Muscle of back (tissue), 11 donors: ENCODE data around the gene LRP2. TPM values are rescaled to one million over a fixed set of nuclear protein-coding genes. Genes with fewer than 3 reads are reported as not detected.

ENCODE experiments used
- DNase-seq, 3 donors: peaks; one replicate each; pipeline versions ENCODE4 v3.0.0 to v3.0.0-alpha.2; 2013
- polyA plus RNA-seq, 10 donors: library from polyadenylated mRNA; unstranded; fragments of 120-200 nt; gene quantifications; one replicate each; pipeline ENCODE4 v1.2.1, GENCODE V29; 2013; ENCODE audit not compliant: insufficient read length in 10 of 10

LRP2 gene
- polyA plus RNA-seq, 10 donors: 0.03 to 0.84 (median 0.13) TPM

DNA sequence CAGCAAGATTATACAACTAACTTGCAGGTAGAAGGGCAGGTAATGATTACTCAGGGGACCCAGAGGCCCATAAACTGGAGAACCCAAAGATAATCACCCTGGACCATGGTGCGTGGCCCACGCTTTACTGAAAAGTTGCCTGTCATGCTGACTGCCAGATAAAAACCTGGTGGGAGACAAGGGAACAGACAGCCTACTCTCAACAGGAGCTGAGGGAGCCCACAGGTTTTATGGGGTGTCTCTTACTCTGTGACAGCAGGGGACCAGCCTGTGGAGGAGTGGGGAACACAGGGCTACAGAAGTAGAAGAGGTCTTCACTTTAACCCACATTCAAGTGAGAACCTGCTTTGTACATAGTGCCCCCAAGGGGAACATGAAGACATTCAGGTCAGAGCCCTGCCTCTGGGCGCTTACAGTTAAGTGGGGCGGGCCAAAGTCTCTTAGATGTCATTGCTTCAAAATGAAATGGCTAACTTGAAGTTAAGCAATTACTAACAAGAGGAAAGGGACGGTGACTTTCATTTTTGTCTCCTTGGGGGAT is 232.6 kb downstream of the LRP2 start:
- DNase-seq: no peak

DNA sequence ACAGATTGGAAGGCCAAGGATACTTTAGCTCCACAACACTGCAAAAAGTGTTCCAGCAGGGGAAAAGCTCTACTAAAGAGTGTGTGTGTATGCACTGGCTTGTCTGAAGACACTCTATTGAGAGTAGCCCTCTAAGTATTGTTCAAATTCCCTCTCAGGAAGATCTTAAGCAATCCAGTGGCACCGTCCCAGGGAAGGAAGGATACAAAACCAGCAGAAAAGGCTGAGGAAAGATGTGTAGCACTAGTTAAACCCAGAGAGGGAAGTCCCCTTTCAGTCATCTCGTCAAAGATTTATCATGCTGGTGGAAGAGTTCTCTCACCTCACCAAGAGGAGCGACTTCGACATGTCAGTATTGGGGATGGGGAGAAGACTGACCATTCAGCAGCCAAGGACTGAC is 242.5 kb downstream of the LRP2 start:
- no peak for DNase-seq

DNA sequence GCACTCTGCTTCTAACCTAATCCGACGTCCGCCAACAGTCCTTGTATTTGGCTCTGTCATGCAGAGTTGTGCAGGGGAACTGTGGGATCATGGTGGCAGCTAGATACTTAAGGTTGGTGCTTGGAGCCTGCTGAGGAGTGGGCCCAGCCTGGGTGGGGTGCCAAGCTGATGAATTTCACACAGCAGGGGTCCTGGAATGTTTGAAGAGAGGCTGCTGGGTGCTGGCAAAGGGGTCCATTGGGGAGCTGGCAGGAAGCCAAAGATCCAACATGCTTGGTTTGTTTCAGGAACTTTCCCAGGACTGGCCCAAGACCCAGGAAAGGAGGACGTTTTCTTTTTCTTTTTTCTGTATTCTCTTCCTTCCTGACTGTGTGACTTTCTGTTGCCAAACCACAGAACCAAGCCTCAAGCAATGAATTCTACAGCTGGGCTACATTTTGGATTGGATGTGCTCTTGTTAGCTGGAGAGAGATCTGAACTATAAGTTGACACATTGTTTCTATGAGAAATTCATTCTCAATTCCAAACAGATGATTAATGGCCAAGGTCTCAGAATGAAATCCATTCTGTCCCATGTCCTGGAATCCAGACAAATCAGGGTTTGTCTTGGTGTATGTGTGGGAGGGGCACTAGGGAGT is 243.1 kb downstream of the LRP2 start:
- DNase-seq: peak in 1 of 3 donors; percentile 21

DNA sequence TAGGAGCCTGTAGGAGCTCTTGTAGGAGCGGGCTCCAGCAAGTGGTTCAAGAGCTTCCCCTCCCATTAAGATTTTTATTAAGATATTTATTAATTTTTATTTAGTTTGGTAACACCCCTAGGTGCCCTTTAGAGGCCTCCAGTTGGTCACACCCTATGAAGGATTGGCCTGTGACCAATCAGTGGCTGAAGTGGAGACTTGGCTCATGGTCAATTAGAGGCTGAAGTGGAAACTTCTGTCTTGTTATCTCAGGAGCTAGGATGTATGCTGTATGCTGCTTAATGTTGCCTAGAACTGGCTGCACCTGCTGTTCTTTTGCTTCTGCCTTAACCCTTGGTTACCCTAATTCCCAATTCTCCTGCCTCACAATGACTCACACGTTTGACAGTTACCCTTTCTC is 244.3 kb downstream of the LRP2 start:
- no peak for DNase-seq

DNA sequence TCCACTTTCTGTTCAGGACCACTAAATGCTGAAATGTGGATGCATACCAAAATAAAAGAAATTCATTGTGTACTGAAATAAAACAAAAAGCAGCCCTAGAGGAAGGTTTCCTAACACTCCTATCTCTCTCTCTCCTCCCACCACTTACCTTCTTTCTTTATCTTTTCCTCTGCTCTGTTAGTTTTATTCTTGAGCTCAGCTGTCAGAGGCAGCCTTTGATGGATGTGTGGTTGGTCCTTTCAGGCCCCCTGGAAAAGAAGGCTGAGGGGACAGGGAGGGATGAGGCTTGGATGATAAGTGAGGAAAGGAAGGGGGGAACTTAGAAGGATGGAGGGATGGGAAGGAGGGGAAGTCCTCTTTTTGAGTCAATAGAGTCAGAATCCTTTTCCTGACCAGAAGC is 245.3 kb downstream of the LRP2 start:
- DNase-seq: no peak

DNA sequence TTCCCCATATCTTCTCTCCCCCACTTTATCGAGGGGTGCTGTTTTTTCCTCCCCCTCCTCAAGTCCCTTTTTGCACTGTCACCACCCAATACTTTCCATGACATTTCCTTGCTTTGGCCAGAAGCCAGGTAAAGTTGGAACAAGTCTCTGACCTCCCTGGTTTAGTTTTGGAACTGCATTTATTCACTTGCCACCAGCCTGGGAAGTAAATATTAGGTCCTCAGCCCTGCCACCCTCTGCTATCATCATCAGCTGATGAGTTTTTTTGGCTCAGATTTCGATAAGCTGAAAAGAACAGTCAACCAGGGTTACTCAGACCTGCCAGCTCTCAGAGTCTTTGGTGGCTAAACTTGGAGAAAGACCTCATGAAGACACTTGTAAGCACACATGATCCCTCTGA is 246.0 kb downstream of the LRP2 start:
- no peak for DNase-seq

DNA sequence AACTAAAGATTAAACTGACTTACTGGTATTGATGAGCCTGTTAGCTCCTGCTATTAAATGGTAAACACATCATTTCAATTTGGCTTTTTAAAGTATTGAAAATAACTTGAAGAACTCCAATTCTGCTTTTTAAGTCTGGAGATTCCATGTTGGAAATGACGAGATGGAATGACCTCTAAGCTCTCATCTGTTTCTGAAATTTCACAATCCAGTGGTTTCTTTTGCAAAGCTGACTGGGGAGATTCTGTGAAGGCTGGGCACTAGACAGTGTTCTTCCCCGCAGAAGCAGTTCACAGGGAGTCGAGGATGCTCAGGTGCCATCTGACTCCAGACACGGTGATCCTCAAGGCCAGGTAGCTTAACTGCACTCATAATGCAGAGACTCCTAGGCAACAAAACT is 248.3 kb downstream of the LRP2 start:
- DNase-seq: no peak

DNA sequence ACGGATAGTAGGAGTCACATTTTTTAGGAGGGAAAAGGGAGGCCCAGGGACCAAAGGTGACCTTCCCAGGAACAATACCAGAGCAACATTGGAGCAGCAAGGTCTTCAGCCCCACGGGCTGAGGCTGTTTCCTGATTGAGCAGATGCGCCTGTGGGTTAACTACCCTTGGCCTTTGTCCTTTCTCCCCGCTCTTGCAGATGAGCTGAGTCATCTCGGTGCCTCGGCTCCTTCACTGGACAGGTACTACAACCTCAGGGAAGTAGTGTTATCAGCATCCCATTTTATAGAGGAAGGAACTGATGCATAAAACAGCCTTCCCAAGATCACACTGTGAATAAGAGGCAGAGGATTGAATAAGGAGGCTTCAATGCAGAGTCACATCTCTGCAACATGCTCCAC is 249.5 kb downstream of the LRP2 start:
- DNase-seq: no peak

DNA sequence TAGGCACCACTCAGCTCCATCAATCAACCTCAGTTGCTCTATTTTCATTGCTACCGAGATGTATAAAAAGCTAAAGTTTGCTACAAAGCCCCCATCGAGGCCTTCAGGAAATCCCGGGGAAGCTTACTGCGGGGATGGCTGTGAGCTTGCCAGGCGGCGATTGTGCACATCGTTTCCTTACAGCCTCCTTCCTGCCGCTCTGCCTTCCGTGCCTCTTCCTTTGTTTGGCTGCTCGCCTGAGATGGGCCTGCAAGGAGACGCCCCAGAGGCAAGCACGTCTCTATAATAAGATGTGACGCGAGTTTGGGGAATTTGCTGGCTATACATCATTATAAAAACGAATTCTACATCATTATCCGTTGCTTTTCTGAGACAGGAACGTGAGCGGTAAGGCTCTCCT is 251.4 kb downstream of the LRP2 start:
- no peak for DNase-seq

DNA sequence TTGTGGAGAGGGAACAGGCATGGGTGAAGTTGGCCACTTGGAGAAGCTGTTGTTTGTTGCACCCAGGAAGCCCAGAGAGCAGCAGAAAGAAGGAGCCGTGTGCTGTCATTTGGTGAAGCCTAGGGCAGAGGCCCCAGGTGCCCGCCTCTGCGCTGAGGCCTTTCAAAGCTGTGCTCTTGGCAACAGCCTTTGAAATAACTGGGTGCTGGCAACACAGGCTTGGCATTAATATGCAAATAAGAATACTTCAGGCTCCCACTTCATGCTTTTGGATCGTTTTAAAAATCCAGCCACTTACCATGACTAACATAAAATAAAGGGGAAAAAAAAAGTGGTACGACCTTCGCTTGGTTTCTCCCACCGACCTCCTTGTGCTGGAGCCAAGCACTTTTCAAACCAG is 251.9 kb downstream of the LRP2 start:
- no peak for DNase-seq

DNA sequence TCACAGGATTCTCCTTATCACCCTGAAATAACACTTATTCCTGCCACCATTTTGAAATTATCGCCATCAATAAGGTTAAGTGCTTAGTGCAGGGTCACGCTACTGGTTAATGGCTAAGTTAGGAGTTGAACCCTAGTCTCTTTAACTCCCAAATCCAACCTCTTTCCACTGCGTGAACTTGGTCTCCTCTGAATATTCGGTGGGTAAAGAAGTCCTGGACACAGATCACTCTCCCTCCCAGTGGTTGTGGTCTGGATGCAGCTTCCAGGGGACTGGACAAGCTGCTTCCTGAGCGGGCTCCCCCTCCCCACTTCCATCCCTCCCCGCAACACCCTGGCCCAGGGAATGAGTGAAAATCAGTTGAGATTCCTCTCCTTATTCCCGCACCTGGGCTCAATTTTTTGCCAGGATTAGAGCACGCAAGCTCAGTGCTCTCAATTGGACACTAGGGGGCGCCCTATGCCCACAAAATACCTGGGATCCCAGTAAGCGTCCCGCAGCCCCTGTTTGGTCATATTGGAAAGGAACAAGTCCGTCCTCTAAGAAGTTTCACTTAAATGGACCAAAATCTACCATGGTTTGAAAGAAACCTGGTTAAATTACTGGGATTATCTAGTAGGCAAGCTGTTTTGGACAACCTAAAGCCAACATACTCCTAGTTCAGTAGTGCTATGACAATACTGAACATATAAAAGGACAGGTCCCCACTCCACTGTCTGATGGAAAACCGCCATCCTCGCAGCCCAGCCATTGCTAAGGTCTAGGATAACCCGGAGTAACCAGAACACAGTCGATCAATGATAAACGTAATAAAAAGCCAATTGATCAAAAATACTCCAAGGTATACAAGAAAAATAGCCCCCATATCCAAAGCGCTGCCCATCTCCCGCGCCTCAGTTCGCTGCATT is 252.6 kb downstream of the LRP2 start:
- peak; percentile 57 to 81 (median 78) for DNase-seq

DNA sequence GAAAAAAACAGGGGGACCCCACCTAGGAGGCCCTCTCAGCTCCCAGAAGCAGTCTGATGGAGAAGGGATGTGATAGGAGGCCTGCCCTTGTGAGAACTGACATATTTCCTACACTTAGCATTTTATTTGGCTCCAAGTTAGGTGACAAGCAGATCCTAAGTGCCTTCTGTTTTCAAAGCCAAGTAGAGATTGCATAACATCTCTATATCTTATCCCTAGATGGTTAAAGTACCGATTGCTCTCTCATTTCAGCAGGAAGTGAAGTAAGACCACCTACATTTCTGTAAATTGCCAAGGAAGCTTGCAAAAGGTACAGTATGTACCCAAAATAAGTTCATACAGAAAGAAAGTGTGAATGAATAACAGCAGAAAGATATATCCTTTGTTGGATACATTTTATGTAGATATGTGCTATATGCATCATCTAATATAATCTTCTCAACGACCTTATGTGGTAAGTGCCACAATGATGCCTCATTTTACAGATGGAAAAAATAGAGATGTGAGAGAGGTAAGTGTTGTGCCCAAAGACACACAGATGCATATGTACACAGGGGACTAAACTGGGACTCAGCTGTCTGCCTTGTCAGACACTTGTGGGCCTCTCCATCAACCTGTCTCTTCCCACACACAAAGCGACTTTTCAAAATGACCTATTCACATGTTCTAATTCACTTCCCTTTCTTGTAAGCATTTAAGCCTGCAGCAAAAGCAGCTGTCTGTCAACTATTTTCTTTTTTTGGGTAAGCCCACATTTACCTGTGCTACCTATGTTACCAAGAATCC is 254.0 kb downstream of the LRP2 start:
- no peak for DNase-seq

DNA sequence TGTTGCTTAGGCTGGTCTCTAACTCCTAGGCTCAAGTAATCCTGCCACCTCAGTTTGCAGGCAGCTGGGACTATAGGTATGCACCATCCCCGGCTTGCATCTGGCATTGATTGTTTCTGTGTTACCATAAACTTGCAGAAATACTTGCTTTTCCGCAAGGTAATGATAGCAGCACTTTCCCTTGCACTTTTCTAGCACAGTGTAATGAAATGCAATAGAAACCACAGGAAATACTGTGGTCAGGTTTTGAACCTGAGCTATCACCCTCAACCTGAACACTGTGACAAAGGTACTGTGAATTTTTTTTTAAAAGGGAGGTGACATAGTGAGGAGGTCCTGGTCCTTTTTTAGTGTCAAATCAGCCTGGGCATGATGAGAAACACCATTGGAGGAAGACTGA is 254.7 kb downstream of the LRP2 start:
- no peak for DNase-seq

DNA sequence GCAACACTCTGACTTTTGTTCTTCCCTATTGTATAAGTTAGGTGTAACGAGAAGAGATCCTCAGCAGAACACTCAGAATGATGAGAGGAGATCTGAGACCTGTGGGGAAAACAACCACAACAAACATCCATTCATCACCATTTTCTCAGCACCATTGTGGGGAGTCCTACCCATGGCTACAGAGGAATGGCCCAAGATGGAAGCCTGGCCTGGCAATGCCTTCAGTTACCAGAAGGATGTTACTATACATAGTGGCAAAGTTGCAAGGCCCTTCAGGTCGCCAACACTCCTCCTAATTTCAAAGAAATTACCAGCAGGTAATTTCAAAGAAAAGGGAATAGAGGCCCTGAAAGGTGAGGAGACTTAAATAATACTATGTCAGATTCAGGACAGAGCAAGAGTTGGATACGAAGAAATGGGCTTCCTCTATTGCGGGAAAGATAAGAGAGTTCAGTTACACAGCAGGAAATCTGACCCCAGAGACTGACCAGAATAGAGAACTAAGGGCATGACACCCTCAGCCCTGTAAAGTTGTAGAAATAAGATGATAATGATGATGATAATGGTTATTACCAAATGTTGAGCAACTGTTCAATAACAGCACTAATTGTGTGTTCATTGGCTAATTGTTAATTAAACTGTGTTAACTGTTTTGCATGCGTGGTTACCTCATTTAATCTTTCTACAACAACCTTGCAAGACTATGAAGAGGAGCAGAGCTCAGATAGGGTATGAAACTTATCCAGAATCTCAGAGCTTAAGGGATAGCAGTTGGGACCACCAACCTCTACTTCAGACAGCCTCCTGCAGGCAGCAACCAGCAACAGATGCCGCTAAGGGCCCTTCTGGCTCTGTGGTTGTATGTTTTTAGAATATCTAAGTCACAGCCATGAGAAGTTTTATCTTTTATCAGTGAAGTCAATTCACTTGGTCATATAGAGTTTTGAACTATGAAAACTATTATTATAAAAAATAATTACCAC is 255.5 kb downstream of the LRP2 start:
- no peak for DNase-seq

DNA sequence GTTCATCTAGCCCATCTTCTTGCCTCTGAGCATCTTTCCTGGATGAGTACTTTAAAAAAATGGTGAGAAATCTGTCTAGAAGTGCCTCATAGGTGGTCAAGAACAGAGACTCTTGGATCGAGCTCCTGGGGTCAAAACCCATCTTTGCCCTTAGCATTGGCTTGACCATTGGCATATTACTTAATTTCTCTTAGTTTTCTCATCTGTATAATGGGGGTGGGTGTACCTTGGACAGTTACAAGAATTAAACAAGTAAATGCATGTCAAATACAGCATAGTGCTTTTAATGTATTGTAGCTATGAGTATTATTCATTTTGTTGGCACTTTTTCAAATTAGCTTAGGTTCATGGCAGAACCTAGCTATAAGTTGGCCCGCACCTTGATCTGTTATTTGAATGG is 256.2 kb downstream of the LRP2 start:
- no peak for DNase-seq

DNA sequence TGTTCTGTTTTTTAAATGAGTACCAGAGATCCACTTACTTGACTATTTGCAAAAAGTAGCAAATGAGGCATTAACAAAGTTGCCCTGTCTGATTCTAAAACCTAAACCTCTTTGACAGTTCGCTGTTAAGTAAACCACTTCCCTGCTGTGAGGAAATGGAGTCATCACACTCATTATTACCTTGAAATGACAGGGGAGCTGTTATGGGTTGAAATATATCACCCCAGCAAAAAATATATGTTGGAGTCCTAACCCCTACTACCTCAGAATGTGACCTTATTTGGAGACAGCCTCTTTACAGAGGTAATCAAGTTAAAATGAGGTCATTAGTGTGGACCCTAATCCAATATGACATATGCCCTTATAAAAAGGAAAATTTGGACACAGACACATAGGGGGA is 256.9 kb downstream of the LRP2 start:
- no peak for DNase-seq

DNA sequence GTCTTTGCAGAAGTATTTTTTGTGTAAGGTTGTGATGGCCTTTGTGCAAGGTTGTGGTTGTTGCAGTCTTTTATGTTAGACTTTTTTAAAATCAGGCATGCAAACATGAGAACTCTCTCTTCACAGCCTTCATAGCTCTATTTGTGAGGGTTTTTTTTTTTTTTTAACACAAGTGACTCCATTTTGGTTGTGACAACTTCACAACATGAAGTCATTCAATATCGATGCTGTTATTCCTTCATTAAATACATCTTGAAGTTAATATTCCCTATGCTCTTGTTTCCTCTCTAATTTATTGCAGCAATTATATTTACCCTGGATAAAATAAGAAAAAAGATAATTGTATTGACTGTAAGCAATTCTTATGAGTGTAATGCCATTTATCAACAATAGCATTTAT is 257.5 kb downstream of the LRP2 start:
- no peak for DNase-seq

DNA sequence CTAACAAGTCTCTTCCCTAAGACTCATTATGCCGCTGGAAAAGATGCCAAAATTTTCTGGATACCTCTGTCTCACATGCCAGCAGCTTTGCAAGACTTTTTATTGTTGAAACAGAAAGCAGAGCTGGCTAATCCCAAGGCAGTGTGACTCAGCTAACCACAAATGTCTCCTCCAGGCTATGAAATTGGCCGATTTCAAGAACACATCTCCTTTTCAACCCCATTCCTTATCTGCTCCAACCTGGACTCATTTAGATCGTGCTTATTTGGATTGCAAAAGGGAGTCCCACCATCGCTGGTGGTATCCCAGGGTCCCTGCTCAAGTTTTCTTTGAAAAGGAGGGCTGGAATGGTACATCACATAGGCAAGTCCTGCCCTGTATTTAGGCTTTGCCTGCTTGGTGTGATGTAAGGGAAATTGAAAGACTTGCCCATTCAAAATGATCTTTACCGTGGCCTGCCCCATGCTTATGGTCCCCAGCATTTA is 266.7 kb downstream of the LRP2 start:
- DNase-seq: peak in 1 of 3 donors; percentile 51

DNA sequence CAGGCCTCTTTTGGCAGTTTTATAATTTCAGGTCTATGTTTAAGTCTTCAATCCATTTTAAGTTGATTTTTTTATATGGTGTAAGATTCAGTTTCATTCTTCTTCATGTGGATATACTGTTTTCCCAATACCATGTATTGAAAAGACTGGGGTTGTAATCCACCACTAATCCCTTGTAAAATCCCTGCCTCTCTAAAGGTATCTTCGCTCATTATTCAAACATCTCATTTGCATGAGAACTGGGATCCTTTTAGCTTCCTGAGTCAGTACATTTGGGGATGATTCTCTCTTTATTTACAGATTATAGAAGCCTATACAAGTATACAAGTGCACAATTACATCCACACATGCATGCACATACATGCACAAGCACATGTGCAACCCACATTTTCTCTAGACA is 267.7 kb downstream of the LRP2 start:
- no peak for DNase-seq

DNA sequence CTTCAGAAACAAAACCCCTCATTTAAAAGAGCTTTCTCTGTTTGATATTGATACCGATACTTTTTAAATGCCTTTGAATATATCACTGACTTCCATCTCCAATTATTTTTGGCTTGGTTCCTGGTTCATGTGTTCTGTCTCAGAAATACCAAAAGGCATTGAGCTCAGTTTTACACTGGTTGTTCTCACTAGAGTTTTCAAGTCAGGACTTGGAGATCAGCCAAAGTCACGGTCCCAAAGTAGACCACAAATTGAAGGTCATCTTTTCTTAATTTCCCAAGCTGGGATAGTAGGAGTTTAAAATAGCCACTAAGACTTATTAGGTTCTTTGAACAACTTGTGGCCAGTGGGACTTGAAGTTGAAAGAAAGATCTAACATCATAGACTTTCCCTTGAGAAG is 268.8 kb downstream of the LRP2 start:
- no peak for DNase-seq
